Measurements from ENCODE around the gene CUX1. TPM values are rescaled to one million over a fixed set of nuclear protein-coding genes. Genes with fewer than 3 reads are reported as not detected.

CUX1 gene
- total and polyA plus RNA-seq, 2 donors (not counting 1 experiment from before 2014, with no cell fraction given) = 10.8 to 86.5 TPM

- no peak overlapping the region for H3K4me3 ChIP-seq (ENCODE audit: control extremely low read depth in 1 of 5, extremely low read depth in 1 of 5, insufficient read depth in 1 of 5, low read depth in 2 of 5, low read length in 4 of 5)
- no peak overlapping the region for H3K4me3 Mint-ChIP-seq
- no peaks in the 10 kb centered on the region for H3K27me3 ChIP-seq (replicated peaks in 1 of 4; ENCODE audit: control extremely low read depth in 1 of 4, control insufficient read depth in 3 of 4, insufficient read depth in 4 of 4, low read length in 3 of 4)
- H3K4me1 Mint-ChIP-seq = peaks cover 63% of the 10 kb centered on the region
- H3K9me3 ChIP-seq (ENCODE audit: control extremely low read depth in 1 of 3, control insufficient read depth in 2 of 3, insufficient read depth in 1 of 3, low read length in 2 of 3) = no peaks in the 10 kb centered on the region
- no peak overlapping the region for H3K9ac ChIP-seq (ENCODE audit: low read length)
- no peak for ATAC-seq (ENCODE audit: low read depth)
- H3K36me3 ChIP-seq (replicated peaks in 1 of 2; ENCODE audit: control extremely low read depth in 1 of 2, control insufficient read depth in 1 of 2, extremely low read depth in 1 of 2, insufficient read depth in 2 of 2, low read length in 1 of 2) = no peaks in the 10 kb centered on the region
- DNase-seq = no peak
- H3K27ac ChIP-seq (ENCODE audit: low read length in 2 of 2) = no peak overlapping the region
- peaks cover 51% of the 10 kb centered on the region for H3K79me2 ChIP-seq (ENCODE audit: control insufficient read depth, insufficient read depth, low read length)
- TF ChIP-seq, protein P1, sequence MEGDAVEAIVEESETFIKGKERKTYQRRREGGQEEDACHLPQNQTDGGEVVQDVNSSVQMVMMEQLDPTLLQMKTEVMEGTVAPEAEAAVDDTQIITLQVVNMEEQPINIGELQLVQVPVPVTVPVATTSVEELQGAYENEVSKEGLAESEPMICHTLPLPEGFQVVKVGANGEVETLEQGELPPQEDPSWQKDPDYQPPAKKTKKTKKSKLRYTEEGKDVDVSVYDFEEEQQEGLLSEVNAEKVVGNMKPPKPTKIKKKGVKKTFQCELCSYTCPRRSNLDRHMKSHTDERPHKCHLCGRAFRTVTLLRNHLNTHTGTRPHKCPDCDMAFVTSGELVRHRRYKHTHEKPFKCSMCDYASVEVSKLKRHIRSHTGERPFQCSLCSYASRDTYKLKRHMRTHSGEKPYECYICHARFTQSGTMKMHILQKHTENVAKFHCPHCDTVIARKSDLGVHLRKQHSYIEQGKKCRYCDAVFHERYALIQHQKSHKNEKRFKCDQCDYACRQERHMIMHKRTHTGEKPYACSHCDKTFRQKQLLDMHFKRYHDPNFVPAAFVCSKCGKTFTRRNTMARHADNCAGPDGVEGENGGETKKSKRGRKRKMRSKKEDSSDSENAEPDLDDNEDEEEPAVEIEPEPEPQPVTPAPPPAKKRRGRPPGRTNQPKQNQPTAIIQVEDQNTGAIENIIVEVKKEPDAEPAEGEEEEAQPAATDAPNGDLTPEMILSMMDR (IDR thresholded peaks at IDR 0.05) = no peak
- no peak overlapping the region for H2AFZ ChIP-seq (ENCODE audit: insufficient read depth, low read depth, low read length, poor library complexity, severe bottlenecking)
- peaks cover 38 to 78% of the 10 kb centered on the region in 2 donors for H3K4me1 ChIP-seq (ENCODE audit: control insufficient read depth in 2 of 2, insufficient read depth in 2 of 2, low read length in 2 of 2)
- ChIA-PET POLR2A (no interaction called here), CTCF (no interaction called here)
- intact Hi-C loops (cut with micrococcal nuclease) = loop anchor here (5.0 kb wide), 2 partner anchors 69 to 136 kb away; no protein-coding TSS in a partner anchor
- H3K27ac Mint-ChIP-seq = no peak overlapping the region
- H3K4me2 ChIP-seq (replicated peaks; ENCODE audit: low read depth, low read length, poor library complexity, severe bottlenecking) = no peak overlapping the region
- H3K9me3 Mint-ChIP-seq (ENCODE audit: insufficient read depth) = no peaks in the 10 kb centered on the region
- peaks cover 3% of the 10 kb centered on the region for H4K20me1 ChIP-seq (ENCODE audit: control insufficient read depth, insufficient read depth, low read length, poor library complexity, severe bottlenecking)
- WGBS (ENCODE audit: insufficient coverage) = 24% methylated on average over 6 of the region's 8 CpGs
- H3K27me3 Mint-ChIP-seq = no peaks in the 10 kb centered on the region
Observed at GRCh38 chr7:101993311-101993710, 175.9 kb downstream of the CUX1 start.

GRCh38 chr7:101995121-101995520 is 177.7 kb downstream of the CUX1 start:
- 0% methylated on average over 4 of the region's 5 CpGs for WGBS (ENCODE audit: insufficient coverage)

More at GRCh38 chr7:101995121-101995520, 177.7 kb downstream of the CUX1 start:
- Histone ChIP-seq H2AFZ (ENCODE audit: insufficient read depth, low read depth, low read length, poor library complexity, severe bottlenecking) (no peak overlapping the region), H3K4me3 (ENCODE audit: control extremely low read depth in 1 of 5, extremely low read depth in 1 of 5, insufficient read depth in 1 of 5, low read depth in 2 of 5, low read length in 4 of 5) (no peak overlapping the region), H4K20me1 (ENCODE audit: control insufficient read depth, insufficient read depth, low read length, poor library complexity, severe bottlenecking) (no peaks in the 10 kb centered on the region), H3K27me3 (replicated peaks in 1 of 4; ENCODE audit: control extremely low read depth in 1 of 4, control insufficient read depth in 3 of 4, insufficient read depth in 4 of 4, low read length in 3 of 4) (no peaks in the 10 kb centered on the region), H3K36me3 (replicated peaks in 1 of 2; ENCODE audit: control extremely low read depth in 1 of 2, control insufficient read depth in 1 of 2, extremely low read depth in 1 of 2, insufficient read depth in 2 of 2, low read length in 1 of 2) (no peaks in the 10 kb centered on the region), H3K9me3 (ENCODE audit: control extremely low read depth in 1 of 3, control insufficient read depth in 2 of 3, insufficient read depth in 1 of 3, low read length in 2 of 3) (no peaks in the 10 kb centered on the region), H3K4me1 (ENCODE audit: control insufficient read depth in 2 of 2, insufficient read depth in 2 of 2, low read length in 2 of 2) (peaks cover 26 to 71% of the 10 kb centered on the region in 2 donors), H3K4me2 (replicated peaks; ENCODE audit: low read depth, low read length, poor library complexity, severe bottlenecking) (no peak overlapping the region), H3K9ac (ENCODE audit: low read length) (no peak overlapping the region), H3K79me2 (ENCODE audit: control insufficient read depth, insufficient read depth, low read length) (peaks cover 60% of the 10 kb centered on the region), H3K27ac (ENCODE audit: low read length in 2 of 2) (no peak overlapping the region)
- Mint-ChIP-seq H3K4me1 (peaks cover 55% of the 10 kb centered on the region), H3K27me3 (no peaks in the 10 kb centered on the region), H3K27ac (no peak overlapping the region), H3K4me3 (peak overlapping the region; percentile 21), H3K9me3 (ENCODE audit: insufficient read depth) (no peaks in the 10 kb centered on the region)
- ChIA-PET CTCF (no interaction called here), POLR2A (no interaction called here)
- TF ChIP-seq, protein P1 (IDR thresholded peaks at IDR 0.05) = no peak
- TF ChIP-seq EZH2 (IDR thresholded peaks at IDR 0.05; ENCODE audit: borderline replicate concordance, insufficient read depth, low read depth, low read length, poor library complexity, severe bottlenecking) = no peak
- no peak for DNase-seq
- intact Hi-C loops (cut with micrococcal nuclease) = no loop called here
- ATAC-seq (ENCODE audit: low read depth) = no peak
